PFSK-1 (cell line): Measurements from ENCODE around the gene PRIM1. TPM values are rescaled to one million over a fixed set of nuclear protein-coding genes. Genes with fewer than 3 reads are reported as not detected.

ENCODE experiments used
- FOXP2 ChIP-seq: optimal IDR thresholded peaks from 2 replicates; pipeline ENCODE3; 2011; ENCODE audit warnings: borderline replicate concordance, control low read depth, inconsistent platforms; ENCODE audit not compliant: insufficient read depth; ENCODE audit errors: extremely low read length, extremely low read depth
- POLR2AphosphoS5 ChIP-seq: IDR thresholded peaks from 2 replicates; pipeline ENCODE4 v1.6.1; 2012; ENCODE audit warnings: low read depth, mild to moderate bottlenecking, control low read depth, low read length, moderate library complexity
- SIN3A ChIP-seq: IDR thresholded peaks from 2 replicates; pipeline ENCODE4 v1.6.1; 2012; ENCODE audit warnings: mild to moderate bottlenecking, low read length, moderate library complexity, borderline replicate concordance; ENCODE audit not compliant: insufficient read depth
- TAF1 ChIP-seq: IDR thresholded peaks from 2 replicates; pipeline ENCODE4 v1.6.1; 2012; ENCODE audit warnings: low read length, control low read depth, borderline replicate concordance; ENCODE audit not compliant: insufficient read depth
- polyA plus RNA-seq: library from polyadenylated mRNA; unstranded; fragments of >200 nt; gene quantifications from one replicate; pipeline ENCODE4 v1.2.1, GENCODE V29; 2012; ENCODE audit warnings: low read depth, missing spikeins; ENCODE audit not compliant: insufficient read length
- TF ChIP-seq, protein P1 (sequence below), 2 experiments: IDR thresholded peaks; 2 replicates each; pipeline versions ENCODE4 v1.6.1 to v1.8.0; 2011 to 2012; ENCODE audit warnings: low read depth in 2 of 2, low read length in 2 of 2, control low read depth in 1 of 2, inconsistent platforms in 1 of 2, mild to moderate bottlenecking in 1 of 2, moderate library complexity in 1 of 2; ENCODE audit not compliant: insufficient read depth in 1 of 2

Gene PRIM1
- 7.6 TPM for polyA plus RNA-seq

- 0 out of 2 replicates have a peak, but pooled peaks have one; percentile 38 for TF ChIP-seq SIN3A
- TF ChIP-seq FOXP2: peak; percentile 87
- TF ChIP-seq, protein P1, sequence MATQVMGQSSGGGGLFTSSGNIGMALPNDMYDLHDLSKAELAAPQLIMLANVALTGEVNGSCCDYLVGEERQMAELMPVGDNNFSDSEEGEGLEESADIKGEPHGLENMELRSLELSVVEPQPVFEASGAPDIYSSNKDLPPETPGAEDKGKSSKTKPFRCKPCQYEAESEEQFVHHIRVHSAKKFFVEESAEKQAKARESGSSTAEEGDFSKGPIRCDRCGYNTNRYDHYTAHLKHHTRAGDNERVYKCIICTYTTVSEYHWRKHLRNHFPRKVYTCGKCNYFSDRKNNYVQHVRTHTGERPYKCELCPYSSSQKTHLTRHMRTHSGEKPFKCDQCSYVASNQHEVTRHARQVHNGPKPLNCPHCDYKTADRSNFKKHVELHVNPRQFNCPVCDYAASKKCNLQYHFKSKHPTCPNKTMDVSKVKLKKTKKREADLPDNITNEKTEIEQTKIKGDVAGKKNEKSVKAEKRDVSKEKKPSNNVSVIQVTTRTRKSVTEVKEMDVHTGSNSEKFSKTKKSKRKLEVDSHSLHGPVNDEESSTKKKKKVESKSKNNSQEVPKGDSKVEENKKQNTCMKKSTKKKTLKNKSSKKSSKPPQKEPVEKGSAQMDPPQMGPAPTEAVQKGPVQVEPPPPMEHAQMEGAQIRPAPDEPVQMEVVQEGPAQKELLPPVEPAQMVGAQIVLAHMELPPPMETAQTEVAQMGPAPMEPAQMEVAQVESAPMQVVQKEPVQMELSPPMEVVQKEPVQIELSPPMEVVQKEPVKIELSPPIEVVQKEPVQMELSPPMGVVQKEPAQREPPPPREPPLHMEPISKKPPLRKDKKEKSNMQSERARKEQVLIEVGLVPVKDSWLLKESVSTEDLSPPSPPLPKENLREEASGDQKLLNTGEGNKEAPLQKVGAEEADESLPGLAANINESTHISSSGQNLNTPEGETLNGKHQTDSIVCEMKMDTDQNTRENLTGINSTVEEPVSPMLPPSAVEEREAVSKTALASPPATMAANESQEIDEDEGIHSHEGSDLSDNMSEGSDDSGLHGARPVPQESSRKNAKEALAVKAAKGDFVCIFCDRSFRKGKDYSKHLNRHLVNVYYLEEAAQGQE (IDR thresholded peaks at IDR 0.05; ENCODE audit: insufficient read depth in 1 of 2, low read depth in 2 of 2, low read length in 2 of 2): no peak
- TF ChIP-seq POLR2AphosphoS5: peak; percentile 86
- peak; percentile 70; the same call in 1 of the 2 replicates for TF ChIP-seq TAF1
These were observed at the start of gene PRIM1 for GRCh38 chr12:56751712-56752598. TSS of gene PRIM1 (minus strand) at chr12:56752323. CDS start at chr12:56752298, 25 bp downstream.

- TF ChIP-seq FOXP2 (no peak), TAF1 (no peak), POLR2AphosphoS5 (no peak), SIN3A (no peak)
- TF ChIP-seq, protein P1 (IDR thresholded peaks at IDR 0.05; ENCODE audit: insufficient read depth in 1 of 2, low read depth in 2 of 2, low read length in 2 of 2): no peak
These were observed 48.1 kb upstream of the PRIM1 start for GRCh38 chr12:56800221-56800620.

DNA sequence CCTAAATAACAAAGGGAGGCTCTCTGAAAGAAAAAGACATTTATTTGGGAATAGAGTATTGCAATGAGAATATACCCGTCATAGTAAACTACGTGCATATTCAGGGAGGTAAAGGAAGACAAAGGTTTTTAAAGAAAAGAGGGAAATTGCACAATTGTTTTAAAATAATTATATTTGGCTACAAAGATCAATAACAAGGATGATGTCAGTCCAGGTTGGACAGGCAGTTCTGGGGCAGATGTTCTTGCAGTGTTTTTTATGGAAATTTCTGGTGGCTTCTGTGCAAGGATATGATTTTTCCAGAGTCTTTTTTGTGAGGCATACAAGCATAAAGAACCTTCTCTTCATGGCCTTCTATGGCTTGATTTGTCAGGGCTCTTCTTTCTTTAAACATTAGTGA is 40.6 kb upstream of the PRIM1 start:
- TF ChIP-seq, protein P1 (IDR thresholded peaks at IDR 0.05; ENCODE audit: insufficient read depth in 1 of 2, low read depth in 2 of 2, low read length in 2 of 2): no peak
- TF ChIP-seq TAF1 (no peak), FOXP2 (no peak), POLR2AphosphoS5 (no peak), SIN3A (no peak)

- TF ChIP-seq, protein P1 (IDR thresholded peaks at IDR 0.05; ENCODE audit: insufficient read depth in 1 of 2, low read depth in 2 of 2, low read length in 2 of 2): no peak
- TF ChIP-seq POLR2AphosphoS5 (no peak), TAF1 (no peak), FOXP2 (no peak), SIN3A (no peak)
These were observed 35.4 kb upstream of the PRIM1 start for GRCh38 chr12:56787498-56787897.

GRCh38 chr12:56785874-56786273 is 33.8 kb upstream of the PRIM1 start:
- TF ChIP-seq POLR2AphosphoS5: no peak
- no peak for TF ChIP-seq SIN3A
- no peak for TF ChIP-seq FOXP2
- no peak for TF ChIP-seq TAF1
- TF ChIP-seq, protein P1 (IDR thresholded peaks at IDR 0.05; ENCODE audit: insufficient read depth in 1 of 2, low read depth in 2 of 2, low read length in 2 of 2): no peak
